HepG2 (cell line): ENCODE data around the gene MLLT1. TPM values are rescaled to one million over a fixed set of nuclear protein-coding genes. Genes with fewer than 3 reads are reported as not detected.

Experiments
- CCAR2 ChIP-seq: fragments of 200-400 bp; formaldehyde crosslinking; optimal IDR thresholded peaks from 2 replicates; pipeline ENCODE3; 2018; ENCODE audit warnings: low read depth, mild to moderate bottlenecking, low read length, moderate library complexity
- FOXA3 ChIP-seq: IDR thresholded peaks from 2 replicates; pipeline ENCODE4 v1.6.1; 2016; ENCODE audit warnings: missing genetic modification reagents, missing compliant biosample characterization
- GMEB1 ChIP-seq: sonication (generic); formaldehyde crosslinking; IDR thresholded peaks from 2 replicates; pipeline ENCODE4 v1.5.1; 2020; ENCODE audit warnings: missing genetic modification reagents, mild to moderate bottlenecking, borderline replicate concordance
- HOXA5 ChIP-seq: sonication (generic); formaldehyde crosslinking; IDR thresholded peaks from 2 replicates; pipeline ENCODE4 v1.4.0; 2020; ENCODE audit warnings: missing genetic modification reagents
- KLF16 ChIP-seq, 2 experiments: sonication (generic) in 1 of 2; formaldehyde crosslinking in 1 of 2; IDR thresholded peaks; 2 replicates each; pipeline versions ENCODE4 v1.6.1 to v1.8.0; 2016 to 2023; ENCODE audit warnings: missing genetic modification reagents in 2 of 2, missing compliant biosample characterization in 1 of 2
- KLF9 ChIP-seq: IDR thresholded peaks from 2 replicates; pipeline ENCODE4 v1.6.1; 2016; ENCODE audit warnings: low read depth
- LCORL ChIP-seq, 2 experiments: fragments of 450-650 bp in 1 of 2; sonication (generic) in 1 of 2; formaldehyde crosslinking in 1 of 2; IDR thresholded peaks; 2 replicates each; pipeline versions ENCODE4 v1.5.0 to v1.6.1; 2017 to 2020; ENCODE audit warnings: antibody characterized with exemption in 1 of 2, missing genetic modification reagents in 1 of 2
- MEIS2 ChIP-seq: sonication (generic); formaldehyde crosslinking; IDR thresholded peaks from 2 replicates; pipeline ENCODE4 v1.9.0; 2021; ENCODE audit warnings: mild to moderate bottlenecking, missing genetic modification reagents
- NR0B2 ChIP-seq: sonication (generic); formaldehyde crosslinking; IDR thresholded peaks from 2 replicates; pipeline ENCODE4 v1.4.0; 2020; ENCODE audit warnings: mild to moderate bottlenecking, missing genetic modification reagents
- PBX2 ChIP-seq: IDR thresholded peaks from 2 replicates; pipeline ENCODE4 v1.6.1; 2016; ENCODE audit warnings: control low read depth
- RXRA ChIP-seq: sonication (generic); formaldehyde crosslinking; IDR thresholded peaks from 2 replicates; pipeline ENCODE4 v1.5.1; 2020; ENCODE audit warnings: missing genetic modification reagents
- SMC3 ChIP-seq: IDR thresholded peaks from 2 replicates; pipeline ENCODE4 v1.6.1; 2011; ENCODE audit warnings: low read length, improper control_type of control experiment
- TOPORS ChIP-seq: sonication (generic); formaldehyde crosslinking; IDR thresholded peaks from 2 replicates; pipeline ENCODE4 v1.8.0; 2023; ENCODE audit warnings: mild to moderate bottlenecking, missing genetic modification reagents
- ZFX ChIP-seq: sonication (generic); formaldehyde crosslinking; IDR thresholded peaks from 2 replicates; pipeline ENCODE4 v1.4.0; 2020; ENCODE audit warnings: mild to moderate bottlenecking, low read depth, missing genetic modification reagents, moderate library complexity
- ZNF275 ChIP-seq: sonication (generic); formaldehyde crosslinking; IDR thresholded peaks from 2 replicates; pipeline ENCODE4 v1.8.0; 2022; ENCODE audit warnings: missing genetic modification reagents, mild to moderate bottlenecking, inconsistent platforms, borderline replicate concordance
- ZNF276 ChIP-seq: sonication (generic); formaldehyde crosslinking; IDR thresholded peaks from 2 replicates; pipeline ENCODE4 v1.4.0; 2020; ENCODE audit warnings: mild to moderate bottlenecking, low read depth, missing genetic modification reagents
- ZNF317 ChIP-seq: sonication (generic); formaldehyde crosslinking; IDR thresholded peaks from 2 replicates; pipeline ENCODE4 v1.5.0; 2020; ENCODE audit warnings: mild to moderate bottlenecking, missing genetic modification reagents
- ZNF362 ChIP-seq: sonication (generic); formaldehyde crosslinking; IDR thresholded peaks from 2 replicates; pipeline ENCODE4 v1.4.0; 2020; ENCODE audit warnings: missing genetic modification reagents, mild to moderate bottlenecking, borderline replicate concordance
- ZNF614 ChIP-seq: IDR thresholded peaks from 2 replicates; pipeline ENCODE4 v1.6.1; 2018; ENCODE audit warnings: missing biosample characterization, missing genetic modification reagents, inconsistent platforms, borderline replicate concordance
- ZNF616 ChIP-seq: sonication (generic); formaldehyde crosslinking; IDR thresholded peaks from 2 replicates; pipeline ENCODE4 v1.5.0; 2020; ENCODE audit warnings: low read depth, mild to moderate bottlenecking, missing genetic modification reagents
- ZNF773 ChIP-seq: sonication (generic); formaldehyde crosslinking; IDR thresholded peaks from 2 replicates; pipeline ENCODE4 v1.4.0; 2020; ENCODE audit warnings: missing genetic modification reagents, borderline replicate concordance
- polyA plus RNA-seq, 8 experiments: library from polyadenylated mRNA; depleted of rRNA in 3 of 8; stranded (reverse) in 7 of 8; unstranded in 1 of 8; fragments of >200 nt; fragmentation: Illumina TruSeq in 4 of 8; extraction: Trizol in 4 of 8; gene quantifications; 2 replicates each; pipeline versions ENCODE4 v1.2.1 to v1.2.3, GENCODE V29; 2011 to 2016; ENCODE audit warnings: low read depth in 4 of 8, missing spikeins in 1 of 8, mixed read lengths in 1 of 8; ENCODE audit not compliant: insufficient read depth in 1 of 8
- total RNA-seq, 5 experiments: library from RNA; depleted of rRNA; stranded (reverse); fragments of >200 nt; fragmentation: Illumina TruSeq; extraction: Trizol; gene quantifications; 2 replicates each; pipeline ENCODE4 v1.2.3, GENCODE V29; 2016; ENCODE audit warnings: low read depth in 1 of 5

MLLT1 gene
- total and polyA plus RNA-seq, 2 of the 13 experiments (the other 11 are each of a cell fraction or from before 2014, with no cell fraction given): 11.7 to 12.2 TPM

GRCh38 chr19:6279931-6280591 lies at the start of gene MLLT1 (continued):
- TF ChIP-seq HOXA5 (CRISPR knock-in tag) (no peak; the same call in 1 of the 2 replicates), FOXA3 (CRISPR knock-in tag) (0 out of 2 replicates have a peak, but pooled peaks have one; percentile 15), SMC3 (no peak), ZFX (CRISPR knock-in tag) (peak; percentile 53), NR0B2 (peak; percentile 45; the same call in 1 of the 2 replicates), ZNF614 (0 out of 2 replicates have a peak, but pooled peaks have one; percentile 46), GMEB1 (CRISPR knock-in tag) (peak; percentile 83), KLF9 (CRISPR knock-in tag) (no peak), ZNF276 (CRISPR knock-in tag) (no peak; the same call in 1 of the 2 replicates), TOPORS (CRISPR knock-in tag) (0 out of 2 replicates have a peak, but pooled peaks have one; percentile 46), MEIS2 (CRISPR knock-in tag) (peak; percentile 88; the same call in 1 of the 2 replicates), ZNF317 (0 out of 2 replicates have a peak, but pooled peaks have one; percentile 23), PBX2 (CRISPR knock-in tag) (peak; percentile 93), ZNF275 (CRISPR knock-in tag) (no peak), KLF16 (CRISPR knock-in tag; IDR thresholded peaks at IDR 0.05) (peak in 1 of 2 experiments; percentile 77; a peak in 1 of 4 replicates), CCAR2 (no peak), RXRA (CRISPR knock-in tag) (peak; percentile 43; the same call in 1 of the 2 replicates), ZNF616 (CRISPR knock-in tag) (peak; percentile 87; the same call in 1 of the 2 replicates), ZNF773 (CRISPR knock-in tag) (peak; percentile 45; the same call in 1 of the 2 replicates), LCORL (IDR thresholded peaks at IDR 0.05) (no peak), LCORL (CRISPR knock-in tag; IDR thresholded peaks at IDR 0.05) (no peak), ZNF362 (CRISPR knock-in tag) (peak; percentile 27; the same call in 1 of the 2 replicates)
